ENCODE data around the gene GRIK2. TPM values are rescaled to one million over a fixed set of nuclear protein-coding genes. Genes with fewer than 3 reads are reported as not detected.

The GRIK2 gene
- total and polyA plus RNA-seq, 2 of the 4 experiments (the other 2 are of a cell fraction), result 8.2 to 15.2 TPM

DNA sequence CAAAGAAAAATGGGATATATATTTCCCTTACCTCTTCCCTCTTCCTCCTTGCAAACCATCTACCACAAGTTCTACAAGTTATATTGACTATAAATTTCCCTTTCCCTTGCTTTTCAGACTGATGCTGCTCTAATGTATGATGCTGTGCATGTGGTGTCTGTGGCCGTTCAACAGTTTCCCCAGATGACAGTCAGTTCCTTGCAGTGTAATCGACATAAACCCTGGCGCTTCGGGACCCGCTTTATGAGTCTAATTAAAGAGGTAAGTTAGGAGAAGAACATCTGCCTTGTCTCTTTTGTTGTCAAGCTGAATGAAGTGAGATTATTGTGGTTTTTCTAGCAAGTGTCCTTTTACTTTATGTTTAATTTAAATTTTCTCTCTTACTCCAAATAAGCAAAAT, 406.0 kb downstream of the GRIK2 start:
- H2AK5ac ChIP-seq (ENCODE audit: low read depth, low read length), result no peak overlapping the region

More for the DNA sequence above, 406.0 kb downstream of the GRIK2 start:
- H3K4me3 ChIP-seq (ENCODE audit: insufficient read depth, low read depth, low read length), result no peak overlapping the region
- H3K27ac ChIP-seq (ENCODE audit: insufficient read depth, low read length), result no peak overlapping the region
- ChIA-PET CTCF (no interaction called here), POLR2A (ENCODE audit: unreplicated experiment) (no interaction called here)
- no peak overlapping the region for H3K56ac ChIP-seq (ENCODE audit: extremely low read depth, insufficient read depth, low read length)
- ATAC-seq (ENCODE audit: low read depth) (no peak), DNase-seq (no peak)
- H3K36me3 ChIP-seq (ENCODE audit: control insufficient read depth, insufficient read depth, low read length), result no peaks in the 10 kb centered on the region
- H3K23ac ChIP-seq (ENCODE audit: low read depth, low read length), result no peak overlapping the region
- H4K91ac ChIP-seq (ENCODE audit: insufficient read depth, low read depth, low read length), result no peak overlapping the region
- in situ Hi-C loops (cut with MboI; ENCODE audit: low sequenced_read_pairs) (no loop called here), dilution Hi-C loops (cut with HindIII; ENCODE audit: low sequenced_read_pairs, unreplicated experiment) (no loop called here), intact Hi-C loops (cut with micrococcal nuclease) (no loop called here)
- peaks cover 6% of the 10 kb centered on the region; the same call in 1 of the 2 replicates for H3K4me1 ChIP-seq (ENCODE audit: control insufficient read depth, insufficient read depth, low read length)
- H3K4ac ChIP-seq (ENCODE audit: low read depth, low read length), result no peak overlapping the region
- H2AFZ ChIP-seq (replicated peaks; ENCODE audit: low read length, poor library complexity), result peak overlapping the region; percentile 61
- H3K79me1 ChIP-seq (ENCODE audit: low read depth in 1 of 2, low read length in 2 of 2), result no peaks in the 10 kb centered on the region
- peak overlapping the region; percentile 5; the same call in 1 of the 2 replicates for H3K4me2 ChIP-seq (ENCODE audit: low read depth, low read length)
- no peak overlapping the region for H2AK9ac ChIP-seq (replicated peaks; ENCODE audit: low read depth, low read length, poor library complexity)
- H4K8ac ChIP-seq (ENCODE audit: low read depth in 2 of 2, low read length in 2 of 2), result 0 out of 4 replicates have a peak overlapping the region, but pooled peaks of 1 of the 2 experiments have one; percentile 47
- no peaks in the 10 kb centered on the region for H3K9me3 ChIP-seq (ENCODE audit: control insufficient read depth, insufficient read depth, low read length)
- H2BK15ac ChIP-seq (ENCODE audit: low read depth, low read length), result no peak overlapping the region
- H3K14ac ChIP-seq (replicated peaks; ENCODE audit: low read depth, low read length), result no peak overlapping the region
- H2BK20ac ChIP-seq (ENCODE audit: low read depth, low read length), result no peak overlapping the region
- WGBS, 2 experiments (ENCODE audit: extremely low coverage in 2 of 2, insufficient read length in 1 of 2), result no CpG with 5 or more reads among the region's 5 CpGs
- TF ChIP-seq, protein P1, sequence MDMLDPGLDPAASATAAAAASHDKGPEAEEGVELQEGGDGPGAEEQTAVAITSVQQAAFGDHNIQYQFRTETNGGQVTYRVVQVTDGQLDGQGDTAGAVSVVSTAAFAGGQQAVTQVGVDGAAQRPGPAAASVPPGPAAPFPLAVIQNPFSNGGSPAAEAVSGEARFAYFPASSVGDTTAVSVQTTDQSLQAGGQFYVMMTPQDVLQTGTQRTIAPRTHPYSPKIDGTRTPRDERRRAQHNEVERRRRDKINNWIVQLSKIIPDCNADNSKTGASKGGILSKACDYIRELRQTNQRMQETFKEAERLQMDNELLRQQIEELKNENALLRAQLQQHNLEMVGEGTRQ (IDR thresholded peaks at IDR 0.05; ENCODE audit: low read depth, low read length), result no peak
- no peak for TF ChIP-seq CEBPB (IDR thresholded peaks at IDR 0.05; ENCODE audit: low read depth, low read length)
- BruUV-seq (replicated peaks), result no TSS peak
- no peaks in the 10 kb centered on the region for H3K9me1 ChIP-seq (ENCODE audit: insufficient read depth, low read length)
- peak overlapping the region; percentile 58; the same call in 1 of the 2 replicates for H3K18ac ChIP-seq (ENCODE audit: low read depth, low read length)
- no peaks in the 10 kb centered on the region for H4K20me1 ChIP-seq (ENCODE audit: insufficient read depth, low read length)
- H3K27me3 ChIP-seq (ENCODE audit: control insufficient read depth, insufficient read depth, low read length), result no peaks in the 10 kb centered on the region
- H2BK5ac ChIP-seq (ENCODE audit: low read depth, low read length, poor library complexity, severe bottlenecking), result no peak overlapping the region
- H2BK120ac ChIP-seq (ENCODE audit: low read depth, low read length), result peak overlapping the region; percentile 62; the same call in 1 of the 2 replicates
- H3K9ac ChIP-seq (ENCODE audit: low read depth, low read length), result no peak overlapping the region
- no peak overlapping the region for H4K5ac ChIP-seq (ENCODE audit: low read depth, low read length)

Data from IMR-90 (cell line).